Fibroblast of the aortic adventitia (primary cell): ENCODE results near the gene COA3. TPM values are rescaled to one million over a fixed set of nuclear protein-coding genes. Genes with fewer than 3 reads are reported as not detected.
"Not testable (repeated sequence)": the region's sequence is repeated elsewhere in the genome, so short reads cannot be mapped to it uniquely, and the experiment has no call there.

Experiments
- DNase-seq: peaks from one replicate; pipeline ENCODE4 v3.0.0-alpha.2; 2010; ENCODE audit warnings: low read depth
- H3K4me3 ChIP-seq: 2 replicates; pipeline ENCODE4 v1.5.1; 2011; ENCODE audit warnings: low read depth, mild to moderate bottlenecking, control low read depth, low read length, moderate library complexity
- CTCF ChIP-seq: IDR thresholded peaks from 2 replicates; pipeline ENCODE4 v1.5.1; 2011; ENCODE audit warnings: mild to moderate bottlenecking, low read length, control low read depth, inconsistent platforms; ENCODE audit not compliant: insufficient read depth
- total RNA-seq: library from RNA; depleted of rRNA; stranded (reverse); fragments of >200 nt; gene quantifications from 2 replicates; pipeline ENCODE4 v1.2.3, GENCODE V29; 2012; ENCODE audit warnings: low replicate concordance

The COA3 gene
- total RNA-seq, 1 donor, result 67.5 TPM

- no peak for DNase-seq
- TF ChIP-seq CTCF, result no peak
- H3K4me3 ChIP-seq, result no peak overlapping the region
These were observed 19.9 kb downstream of the COA3 start for GRCh38 chr17:42778570-42778969.

DNA sequence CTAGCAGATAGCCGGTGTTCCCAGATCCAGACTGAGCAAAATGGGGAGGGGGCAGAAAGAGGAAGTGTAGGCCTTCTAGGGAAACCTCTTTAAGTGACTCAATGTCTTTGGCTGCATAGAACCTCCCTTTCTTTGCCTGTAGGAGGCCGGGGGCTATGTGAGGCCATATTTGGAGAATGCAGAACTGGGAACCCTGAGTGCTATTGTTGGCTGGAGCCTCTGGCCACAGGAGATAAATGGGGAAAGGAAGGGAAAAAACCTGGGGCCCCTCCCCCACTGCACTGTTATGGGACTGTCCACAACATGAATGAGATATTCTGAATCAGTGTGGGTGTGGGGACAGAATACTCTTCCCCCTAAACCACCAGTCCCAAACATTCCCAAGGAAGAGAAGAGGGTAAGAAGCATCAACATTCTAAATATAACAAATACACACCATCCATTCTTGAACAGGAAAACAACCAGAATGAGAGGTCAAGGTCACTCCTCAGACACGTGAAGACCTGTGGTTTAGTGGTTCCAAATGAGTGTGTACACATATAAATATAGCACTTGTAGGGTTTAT, 22.9 kb downstream of the COA3 start:
- DNase-seq, result peak; percentile 37
- H3K4me3 ChIP-seq, result no peak overlapping the region
- TF ChIP-seq CTCF, result no peak

- no peak for TF ChIP-seq CTCF
- DNase-seq, result no peak
- H3K4me3 ChIP-seq, result peak overlapping the region; percentile 94
These were observed 24.3 kb downstream of the COA3 start for GRCh38 chr17:42774066-42774745.

DNA sequence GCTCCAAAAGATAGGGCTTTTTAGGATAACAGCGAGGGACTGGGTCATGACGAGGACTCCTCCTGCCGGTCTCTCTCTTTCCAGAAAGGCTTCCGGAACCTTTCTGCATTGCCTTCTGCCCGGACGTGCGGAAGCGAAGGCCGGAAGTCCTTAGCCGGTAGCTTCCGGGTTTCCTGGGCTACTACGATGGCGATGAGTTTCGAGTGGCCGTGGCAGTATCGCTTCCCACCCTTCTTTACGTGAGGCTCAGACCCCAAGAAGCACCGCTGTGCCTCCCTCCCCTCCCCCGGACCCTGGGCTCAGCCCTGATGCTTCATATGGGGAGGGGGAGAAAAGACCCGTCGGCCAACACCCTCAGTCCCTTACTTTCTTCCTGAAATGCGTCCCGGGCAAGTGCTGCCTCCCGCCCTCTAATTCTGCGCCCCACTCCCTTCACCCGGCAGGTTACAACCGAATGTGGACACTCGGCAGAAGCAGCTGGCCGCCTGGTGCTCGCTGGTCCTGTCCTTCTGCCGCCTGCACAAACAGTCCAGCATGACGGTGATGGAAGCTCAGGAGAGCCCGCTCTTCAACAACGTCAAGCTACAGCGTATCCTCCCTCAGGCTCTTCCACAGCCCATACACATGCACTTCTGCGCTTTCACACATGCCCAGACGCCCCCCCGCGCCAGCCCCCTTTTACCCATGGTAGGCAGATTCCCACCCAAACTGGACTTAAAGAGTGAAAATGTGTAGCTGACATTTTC, 25.0 kb downstream of the COA3 start, which contains the start of gene VPS25:
TSS of gene VPS25 (plus strand) at position 160 of the 746 bp plus-strand sequence. CDS start at position 187, 27 bp downstream.
- peak within 1 kb of the TSS; percentile 94 for H3K4me3 ChIP-seq
- peak; percentile 88 for DNase-seq
- TF ChIP-seq CTCF, result peak; percentile 25

GRCh38 chr17:42772945-42773289, 25.6 kb downstream of the COA3 start:
- no peak for TF ChIP-seq CTCF
- peak overlapping the region; percentile 94 for H3K4me3 ChIP-seq
- DNase-seq, result no peak

DNA sequence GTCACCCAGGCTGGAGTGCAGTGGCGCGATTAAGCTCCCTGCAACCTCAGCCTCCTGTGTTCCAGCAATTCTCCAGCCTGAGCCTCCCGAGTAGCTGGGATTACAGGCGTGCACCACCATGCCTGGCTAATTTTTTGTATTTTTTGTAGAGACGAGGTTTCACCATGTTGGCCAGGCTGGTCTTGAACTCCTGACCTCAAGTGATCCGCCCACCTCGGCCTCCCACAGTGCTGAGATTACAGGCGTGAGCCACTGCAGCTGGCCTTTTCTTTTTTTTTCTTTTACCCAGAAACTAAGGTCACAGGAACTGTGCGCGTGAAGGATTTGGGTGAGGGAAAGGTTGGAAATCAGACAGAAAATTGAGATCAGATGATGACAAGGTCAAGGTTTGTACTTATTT, 28.5 kb downstream of the COA3 start:
- not testable (repeated sequence) for DNase-seq, H3K4me3 ChIP-seq

- not testable (repeated sequence) for H3K4me3 ChIP-seq, DNase-seq
These were observed 30.5 kb downstream of the COA3 start for GRCh38 chr17:42768006-42768405.

GRCh38 chr17:42767512-42767911, 31.0 kb downstream of the COA3 start:
- no peak overlapping the region for H3K4me3 ChIP-seq
- DNase-seq, result no peak
- no peak for TF ChIP-seq CTCF
